GM19438 (cell line): Measurements from ENCODE around the gene CKAP2L.

Source experiments
- ATAC-seq: cut with Tn5 transposase; IDR thresholded peaks from one replicate; pipeline ENCODE4 v1.9.1; 2021; ENCODE audit warnings: low read depth; ENCODE audit not compliant: unreplicated experiment

Gene CKAP2L

DNA sequence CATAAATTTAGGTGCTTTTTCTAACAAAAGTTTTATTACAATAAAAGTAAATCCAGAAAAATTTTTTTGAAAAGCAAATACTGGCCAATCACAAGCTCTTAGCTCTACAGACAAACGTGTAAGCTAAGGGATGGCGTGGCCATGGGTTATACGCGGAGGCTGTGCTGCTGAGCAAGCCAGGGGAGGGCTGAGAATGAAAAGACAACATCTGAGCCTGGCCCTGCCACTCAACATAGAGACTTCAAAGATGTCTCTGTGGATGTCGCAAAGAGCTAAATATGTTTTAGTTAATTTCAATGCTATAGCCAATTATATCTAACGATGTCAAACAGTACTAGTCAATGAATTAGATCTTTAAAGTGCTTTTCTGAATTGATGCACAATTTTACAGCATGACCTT, 76.9 kb downstream of the CKAP2L start:
- no peak for ATAC-seq
